ENCODE measurements around the gene ADCYAP1.

ADCYAP1 gene

GRCh38 chr18:950882-951495 is 46.3 kb downstream of the ADCYAP1 start:
- H3K9ac ChIP-seq (ENCODE audit: low read length): no peak overlapping the region
- H3K27me3 ChIP-seq (ENCODE audit: control insufficient read depth, insufficient read depth, low read length): no peaks in the 10 kb centered on the region
- H3K36me3 ChIP-seq (ENCODE audit: control insufficient read depth, insufficient read depth, low read length): no peaks in the 10 kb centered on the region
- no peaks in the 10 kb centered on the region for H3K4me1 ChIP-seq (ENCODE audit: control insufficient read depth, insufficient read depth, low read length)
- no peak overlapping the region for H3K27ac ChIP-seq (ENCODE audit: low read depth, low read length)
- H3K4me3 ChIP-seq (ENCODE audit: low read length): no peak overlapping the region

GRCh38 chr18:955384-956066 is 50.9 kb downstream of the ADCYAP1 start:
- no peaks in the 10 kb centered on the region for H3K27me3 ChIP-seq (ENCODE audit: control insufficient read depth, insufficient read depth, low read length)
- no peak overlapping the region for H3K27ac ChIP-seq (ENCODE audit: low read depth, low read length)
- no peak overlapping the region for H3K9ac ChIP-seq (ENCODE audit: low read length)
- H3K4me3 ChIP-seq (ENCODE audit: low read length): no peak overlapping the region
- no peaks in the 10 kb centered on the region for H3K4me1 ChIP-seq (ENCODE audit: control insufficient read depth, insufficient read depth, low read length)
- H3K36me3 ChIP-seq (ENCODE audit: control insufficient read depth, insufficient read depth, low read length): no peaks in the 10 kb centered on the region

- Histone ChIP-seq H3K27ac (ENCODE audit: low read depth, low read length) (no peak overlapping the region), H3K9ac (ENCODE audit: low read length) (no peak overlapping the region), H3K36me3 (ENCODE audit: control insufficient read depth, insufficient read depth, low read length) (no peaks in the 10 kb centered on the region), H3K27me3 (ENCODE audit: control insufficient read depth, insufficient read depth, low read length) (no peaks in the 10 kb centered on the region), H3K4me1 (ENCODE audit: control insufficient read depth, insufficient read depth, low read length) (no peaks in the 10 kb centered on the region), H3K4me3 (ENCODE audit: low read length) (no peak overlapping the region)
Observed at GRCh38 chr18:957829-958228, 53.2 kb downstream of the ADCYAP1 start.

GRCh38 chr18:959854-960253 is 55.2 kb downstream of the ADCYAP1 start:
- H3K36me3 ChIP-seq (ENCODE audit: control insufficient read depth, insufficient read depth, low read length): no peaks in the 10 kb centered on the region
- no peak overlapping the region for H3K27ac ChIP-seq (ENCODE audit: low read depth, low read length)
- no peaks in the 10 kb centered on the region for H3K27me3 ChIP-seq (ENCODE audit: control insufficient read depth, insufficient read depth, low read length)
- no peaks in the 10 kb centered on the region for H3K4me1 ChIP-seq (ENCODE audit: control insufficient read depth, insufficient read depth, low read length)
- no peak overlapping the region for H3K9ac ChIP-seq (ENCODE audit: low read length)
- H3K4me3 ChIP-seq (ENCODE audit: low read length): no peak overlapping the region

All from rectal smooth muscle tissue (tissue), 1 donor.